ENCODE data around the gene ZNF217. TPM values are rescaled to one million over a fixed set of nuclear protein-coding genes. Genes with fewer than 3 reads are reported as not detected.
"Not testable (repeated sequence)": the region's sequence is repeated elsewhere in the genome, so short reads cannot be mapped to it uniquely, and the experiment has no call there.

Gene ZNF217
- total and polyA plus RNA-seq, 2 experiments from 2014 or later = 10.4 to 23.5 TPM

- in situ Hi-C loops (cut with MboI) = no loop called here
- H3K79me2 ChIP-seq (ENCODE audit: insufficient read depth) = peaks cover 89% of the 10 kb centered on the region
These were observed 26.2 kb downstream of the ZNF217 start for GRCh38 chr20:53567379-53567917.

GRCh38 chr20:53566623-53567022 lies 27.0 kb downstream of the ZNF217 start:
- H4K20me1 ChIP-seq (ENCODE audit: insufficient read depth); H3K9me3 ChIP-seq (ENCODE audit: low read depth); H3K9ac ChIP-seq; H3K9me2 ChIP-seq (ENCODE audit: insufficient read depth); H3K27ac ChIP-seq; H3K4me1 ChIP-seq (ENCODE audit: insufficient read depth); H3K27me3 ChIP-seq (replicated peaks; ENCODE audit: insufficient read depth); in situ Hi-C loops (cut with MboI); DNase-seq; H3K4me3 ChIP-seq; H3K4me2 ChIP-seq (ENCODE audit: unreplicated experiment); H2AFZ ChIP-seq: not testable (repeated sequence)
- Histone ChIP-seq H3F3A (ENCODE audit: insufficient read depth) (peaks cover 52% of the 10 kb centered on the region), H3K79me2 (ENCODE audit: insufficient read depth) (peaks cover 80% of the 10 kb centered on the region), H3K36me3 (ENCODE audit: low read depth) (peaks cover 63% of the 10 kb centered on the region)
- 88 to 89% methylated on average over 9 of the region's 9 CpGs for WGBS, 2 experiments (ENCODE audit: low coverage in 1 of 2, low lambda C conversion rate in 2 of 2, missing lambda C conversion rate in 2 of 2)

More at GRCh38 chr20:53567379-53567917, 26.2 kb downstream of the ZNF217 start:
- 90 to 95% methylated on average over 3 of the region's 3 CpGs for WGBS, 2 experiments (ENCODE audit: low coverage in 1 of 2, low lambda C conversion rate in 2 of 2, missing lambda C conversion rate in 2 of 2)
- no peaks in the 10 kb centered on the region for H3K9me3 ChIP-seq (ENCODE audit: low read depth)
- no peaks in the 10 kb centered on the region for H3K4me1 ChIP-seq (ENCODE audit: insufficient read depth)
- H3K27ac ChIP-seq = no peak overlapping the region
- H3K4me2 ChIP-seq (ENCODE audit: unreplicated experiment) = no peak overlapping the region
- no peaks in the 10 kb centered on the region for H3K9me2 ChIP-seq (ENCODE audit: insufficient read depth)
- peaks cover 59% of the 10 kb centered on the region for H3F3A ChIP-seq (ENCODE audit: insufficient read depth)
- H2AFZ ChIP-seq = no peak overlapping the region
- no peak overlapping the region for H3K9ac ChIP-seq
- H3K27me3 ChIP-seq (replicated peaks; ENCODE audit: insufficient read depth) = no peaks in the 10 kb centered on the region
- peaks cover 72% of the 10 kb centered on the region for H3K36me3 ChIP-seq (ENCODE audit: low read depth)
- no peaks in the 10 kb centered on the region for H4K20me1 ChIP-seq (ENCODE audit: insufficient read depth)
- no peak for DNase-seq
- TF ChIP-seq EZH2phosphoT487 (IDR thresholded peaks at IDR 0.05; ENCODE audit: insufficient read depth, low read depth) (no peak), EZH2 (IDR thresholded peaks at IDR 0.05; ENCODE audit: insufficient read depth, poor library complexity, severe bottlenecking) (no peak)
- H3K4me3 ChIP-seq = no peak overlapping the region

- Histone ChIP-seq H3K4me2 (ENCODE audit: unreplicated experiment) (no peak overlapping the region), H2AFZ (no peak overlapping the region), H3K4me1 (ENCODE audit: insufficient read depth) (no peaks in the 10 kb centered on the region), H3F3A (ENCODE audit: insufficient read depth) (peaks cover 53% of the 10 kb centered on the region), H3K9ac (no peak overlapping the region), H4K20me1 (ENCODE audit: insufficient read depth) (no peaks in the 10 kb centered on the region), H3K9me2 (ENCODE audit: insufficient read depth) (no peaks in the 10 kb centered on the region), H3K79me2 (ENCODE audit: insufficient read depth) (peaks cover 67% of the 10 kb centered on the region), H3K27me3 (replicated peaks; ENCODE audit: insufficient read depth) (no peaks in the 10 kb centered on the region), H3K27ac (no peak overlapping the region), H3K36me3 (ENCODE audit: low read depth) (peaks cover 52% of the 10 kb centered on the region), H3K9me3 (ENCODE audit: low read depth) (no peaks in the 10 kb centered on the region), H3K4me3 (no peak overlapping the region)
- WGBS, 2 experiments (ENCODE audit: low coverage in 1 of 2, low lambda C conversion rate in 2 of 2, missing lambda C conversion rate in 2 of 2) = 93 to 94% methylated on average over 11 of the region's 11 CpGs
- in situ Hi-C loops (cut with MboI) = no loop called here
- no peak for TF ChIP-seq EZH2phosphoT487 (IDR thresholded peaks at IDR 0.05; ENCODE audit: insufficient read depth, low read depth)
- no peak for TF ChIP-seq EZH2 (IDR thresholded peaks at IDR 0.05; ENCODE audit: insufficient read depth, poor library complexity, severe bottlenecking)
- no peak for DNase-seq
These were observed 28.4 kb downstream of the ZNF217 start for GRCh38 chr20:53565254-53565653.

GRCh38 chr20:53562104-53562764 lies 31.4 kb downstream of the ZNF217 start:
- H3K9ac ChIP-seq; H3K4me2 ChIP-seq (ENCODE audit: unreplicated experiment); H3K27me3 ChIP-seq (replicated peaks; ENCODE audit: insufficient read depth); H3K4me3 ChIP-seq; in situ Hi-C loops (cut with MboI); H3K9me2 ChIP-seq (ENCODE audit: insufficient read depth); H3K4me1 ChIP-seq (ENCODE audit: insufficient read depth); H2AFZ ChIP-seq; H3K9me3 ChIP-seq (ENCODE audit: low read depth); H3K27ac ChIP-seq; H4K20me1 ChIP-seq (ENCODE audit: insufficient read depth); DNase-seq: not testable (repeated sequence)
- WGBS, 2 experiments (ENCODE audit: low coverage in 1 of 2, low lambda C conversion rate in 2 of 2, missing lambda C conversion rate in 2 of 2) = 97 to 99% methylated on average over 9 of the region's 9 CpGs
- Histone ChIP-seq H3K36me3 (ENCODE audit: low read depth) (peaks cover 22% of the 10 kb centered on the region), H3K79me2 (ENCODE audit: insufficient read depth) (peaks cover 37% of the 10 kb centered on the region), H3F3A (ENCODE audit: insufficient read depth) (peaks cover 36% of the 10 kb centered on the region)

- Histone ChIP-seq H3K4me1 (ENCODE audit: insufficient read depth) (no peaks in the 10 kb centered on the region), H3K4me3 (no peak overlapping the region), H3K27me3 (replicated peaks; ENCODE audit: insufficient read depth) (no peaks in the 10 kb centered on the region), H3F3A (ENCODE audit: insufficient read depth) (peaks cover 28% of the 10 kb centered on the region), H3K9me2 (ENCODE audit: insufficient read depth) (no peaks in the 10 kb centered on the region), H3K27ac (no peak overlapping the region), H2AFZ (no peak overlapping the region), H3K4me2 (ENCODE audit: unreplicated experiment) (no peak overlapping the region), H3K9me3 (ENCODE audit: low read depth) (no peaks in the 10 kb centered on the region), H3K36me3 (ENCODE audit: low read depth) (peaks cover 16% of the 10 kb centered on the region), H3K79me2 (ENCODE audit: insufficient read depth) (peaks cover 29% of the 10 kb centered on the region), H3K9ac (no peak overlapping the region), H4K20me1 (ENCODE audit: insufficient read depth) (no peaks in the 10 kb centered on the region)
- in situ Hi-C loops (cut with MboI) = no loop called here
- 82 to 86% methylated on average over 5 of the region's 5 CpGs for WGBS, 2 experiments (ENCODE audit: low coverage in 1 of 2, low lambda C conversion rate in 2 of 2, missing lambda C conversion rate in 2 of 2)
- TF ChIP-seq EZH2phosphoT487 (IDR thresholded peaks at IDR 0.05; ENCODE audit: insufficient read depth, low read depth) (no peak), EZH2 (IDR thresholded peaks at IDR 0.05; ENCODE audit: insufficient read depth, poor library complexity, severe bottlenecking) (no peak)
- no peak for DNase-seq
These were observed 32.1 kb downstream of the ZNF217 start for GRCh38 chr20:53561505-53561904.
